Lung (tissue), 12 donors: ENCODE results near the gene SEMA6B. TPM values are rescaled to one million over a fixed set of nuclear protein-coding genes. Genes with fewer than 3 reads are reported as not detected.
A peak's percentile ranks its signal among the peaks of the same experiment; 100 is the strongest.
"Not testable (repeated sequence)": the region's sequence is repeated elsewhere in the genome, so short reads cannot be mapped to it uniquely, and the experiment has no call there.

Experiments used
- ATAC-seq: fragments of 200-7000 bp; cut with Tn5 transposase; one replicate; pipeline ENCODE4 v1.9.1; 2020; ENCODE audit warnings: moderate number of reproducible peaks; ENCODE audit not compliant: insufficient read depth, low FRiP score
- DNase-seq, 3 donors: peaks; one replicate each; pipeline ENCODE4 v3.0.0-alpha.2; 2013 to 2017
- H3K27ac ChIP-seq, 2 donors: one replicate each; pipeline ENCODE4 v1.5.1; 2013; ENCODE audit warnings: mild to moderate bottlenecking in 2 of 2, moderate library complexity in 2 of 2, control low read depth in 1 of 2, inconsistent platforms in 1 of 2, low read depth in 1 of 2, low read length in 1 of 2
- H3K27me3 ChIP-seq, 3 donors: one replicate each; pipeline ENCODE4 v1.5.1; 2013; ENCODE audit warnings: low read length in 2 of 3; ENCODE audit not compliant: control insufficient read depth in 3 of 3, insufficient read depth in 3 of 3
- H3K36me3 ChIP-seq, 4 donors: one replicate each; pipeline ENCODE4 v1.5.1; 2013; ENCODE audit warnings: low read length in 4 of 4, mild to moderate bottlenecking in 1 of 4, moderate library complexity in 1 of 4; ENCODE audit not compliant: control insufficient read depth in 4 of 4, insufficient read depth in 4 of 4
- H3K4me1 ChIP-seq, 5 donors: one replicate each; pipeline ENCODE4 v1.5.1; 2013; ENCODE audit warnings: low read length in 5 of 5, mild to moderate bottlenecking in 2 of 5, moderate library complexity in 1 of 5; ENCODE audit not compliant: control insufficient read depth in 5 of 5, insufficient read depth in 5 of 5
- H3K4me3 ChIP-seq: one replicate; pipeline ENCODE4 v1.5.1; 2013; ENCODE audit warnings: mild to moderate bottlenecking, control low read depth, moderate library complexity
- H3K9ac ChIP-seq, 2 donors: one replicate each; pipeline ENCODE4 v1.5.1; 2013; ENCODE audit warnings: low read length in 2 of 2, control low read depth in 1 of 2; ENCODE audit not compliant: insufficient read depth in 1 of 2
- H3K9me3 ChIP-seq, 4 donors: one replicate each; pipeline ENCODE4 v1.5.1; 2013; ENCODE audit warnings: low read length in 3 of 4, mild to moderate bottlenecking in 1 of 4, moderate library complexity in 1 of 4; ENCODE audit not compliant: control insufficient read depth in 4 of 4, insufficient read depth in 3 of 4
- CTCF ChIP-seq: IDR thresholded peaks from 2 replicates; pipeline ENCODE4 v1.5.1; 2012; ENCODE audit warnings: mild to moderate bottlenecking; ENCODE audit errors: control extremely low read depth, extremely low read depth
- WGBS, 2 donors: extraction: QIAGEN DNeasy Blood & Tissue Kit; methylation state at CpG; one replicate each; pipeline ENCODE4 v1.1.7; 2013; 5-methylcytosine and 5-hydroxymethylcytosine counted together
- polyA plus RNA-seq, 2 donors: library from polyadenylated mRNA; stranded (reverse); fragments of 200-250 nt; gene quantifications; one replicate each; pipeline ENCODE4 v1.2.1, GENCODE V29; 2013
- total RNA-seq, 2 donors: library from RNA; depleted of rRNA in 1 of 2; stranded (reverse); fragments of >200 nt in 1 of 2; gene quantifications; one replicate each; pipeline ENCODE4 v1.2.1, GENCODE V29; 2014 to 2021
- donor health status: control.
- donor health status: control.
- donor health status: Bipolar disorder and iron deficiency.
- donor health status: healthy.
- donor health status: DM: yes; HTN: yes; CAD: no.

The SEMA6B gene
- total and polyA plus RNA-seq, 4 donors: 3.2 to 38.5 (median 20.1) TPM

- ATAC-seq (no peak), DNase-seq (no peak)
- H3K9me3 ChIP-seq: peaks cover 0 to 6% (median 2%) of the 10 kb centered on the region in 4 donors
- H3K9ac ChIP-seq: no peak overlapping the region
- TF ChIP-seq CTCF: no peak
- H3K36me3 ChIP-seq: peaks cover 0 to 16% (median 0%) of the 10 kb centered on the region in 4 donors
- H3K27me3 ChIP-seq: no peaks in the 10 kb centered on the region
- WGBS, 2 donors: 35 to 78% methylated on average over 56 to 77 of the region's 77 CpGs
- peak overlapping the region in 1 of 2 donors; percentile 76 for H3K27ac ChIP-seq
- H3K4me1 ChIP-seq: peaks cover 0 to 9% (median 0%) of the 10 kb centered on the region in 5 donors
- H3K4me3 ChIP-seq: no peak overlapping the region
Measured at GRCh38 chr19:4542896-4543841, 16.3 kb downstream of the SEMA6B start.

GRCh38 chr19:4541806-4542145 is 17.7 kb downstream of the SEMA6B start:
- H3K36me3 ChIP-seq, H3K27ac ChIP-seq, H3K9me3 ChIP-seq, DNase-seq, H3K9ac ChIP-seq, H3K4me3 ChIP-seq, H3K27me3 ChIP-seq, ATAC-seq, H3K4me1 ChIP-seq: not testable (repeated sequence)
- WGBS, 2 donors: 44 to 77% methylated on average over 12 of the region's 12 CpGs

GRCh38 chr19:4541114-4541805 is 18.2 kb downstream of the SEMA6B start:
- Histone ChIP-seq H3K27ac (no peak overlapping the region), H3K4me1 (peaks cover 0 to 5% (median 0%) of the 10 kb centered on the region in 5 donors), H3K9ac (no peak overlapping the region), H3K36me3 (peaks cover 0 to 8% (median 0%) of the 10 kb centered on the region in 4 donors), H3K27me3 (no peaks in the 10 kb centered on the region), H3K4me3 (no peak overlapping the region), H3K9me3 (peaks cover 0 to 3% (median 2%) of the 10 kb centered on the region in 4 donors)
- ATAC-seq (no peak), DNase-seq (no peak)
- 35 to 60% methylated on average over 12 of the region's 12 CpGs for WGBS, 2 donors
- no peak for TF ChIP-seq CTCF
